ENCODE results near the gene WDR11. TPM values are rescaled to one million over a fixed set of nuclear protein-coding genes. Genes with fewer than 3 reads are reported as not detected.

Gene WDR11
- total RNA-seq, 4 donors from 2014 or later, result 40.5 to 61.8 (median 57.7) TPM

DNA sequence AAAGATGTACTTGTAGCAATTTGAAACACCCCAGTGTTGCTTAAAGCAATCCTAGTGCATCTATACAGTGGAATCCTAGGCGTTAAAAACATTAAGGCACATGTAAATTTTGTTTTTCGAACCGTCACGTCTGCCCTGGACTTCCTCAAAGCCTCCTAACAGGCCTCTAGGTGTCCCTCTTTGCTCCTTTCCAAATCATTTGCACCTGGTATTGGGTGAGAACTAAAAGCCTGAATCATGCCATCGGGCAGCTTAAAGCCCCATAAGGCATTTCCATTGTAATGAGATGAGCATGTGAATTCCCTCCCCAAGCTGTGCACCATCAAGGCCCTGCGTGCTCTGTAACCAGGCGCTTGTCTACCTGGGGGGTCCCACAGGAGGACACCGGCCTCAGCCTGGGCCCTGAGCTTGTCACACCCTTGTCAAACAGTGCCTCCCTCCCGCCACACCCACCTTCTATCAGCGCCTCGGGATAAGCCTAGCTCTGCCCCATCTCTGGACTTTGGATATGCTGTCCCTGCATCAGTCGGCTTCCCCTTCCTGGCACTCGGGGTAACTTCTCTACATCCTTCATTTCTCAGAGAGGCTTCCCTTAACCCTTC is 89.2 kb downstream of the WDR11 start:
- Histone ChIP-seq H3K4me3 (no peak overlapping the region), H3K4me1 (peaks cover 0 to 9% (median 0%) of the 10 kb centered on the region in 4 donors), H3K36me3 (no peaks in the 10 kb centered on the region), H3K27ac (no peak overlapping the region), H3K27me3 (no peaks in the 10 kb centered on the region), H3K9me3 (no peaks in the 10 kb centered on the region)
- DNase-seq (ENCODE audit: low spot score in 2 of 2), result no peak
- TF ChIP-seq EP300 (IDR thresholded peaks at IDR 0.05), result no peak
- TF ChIP-seq, protein P1, sequence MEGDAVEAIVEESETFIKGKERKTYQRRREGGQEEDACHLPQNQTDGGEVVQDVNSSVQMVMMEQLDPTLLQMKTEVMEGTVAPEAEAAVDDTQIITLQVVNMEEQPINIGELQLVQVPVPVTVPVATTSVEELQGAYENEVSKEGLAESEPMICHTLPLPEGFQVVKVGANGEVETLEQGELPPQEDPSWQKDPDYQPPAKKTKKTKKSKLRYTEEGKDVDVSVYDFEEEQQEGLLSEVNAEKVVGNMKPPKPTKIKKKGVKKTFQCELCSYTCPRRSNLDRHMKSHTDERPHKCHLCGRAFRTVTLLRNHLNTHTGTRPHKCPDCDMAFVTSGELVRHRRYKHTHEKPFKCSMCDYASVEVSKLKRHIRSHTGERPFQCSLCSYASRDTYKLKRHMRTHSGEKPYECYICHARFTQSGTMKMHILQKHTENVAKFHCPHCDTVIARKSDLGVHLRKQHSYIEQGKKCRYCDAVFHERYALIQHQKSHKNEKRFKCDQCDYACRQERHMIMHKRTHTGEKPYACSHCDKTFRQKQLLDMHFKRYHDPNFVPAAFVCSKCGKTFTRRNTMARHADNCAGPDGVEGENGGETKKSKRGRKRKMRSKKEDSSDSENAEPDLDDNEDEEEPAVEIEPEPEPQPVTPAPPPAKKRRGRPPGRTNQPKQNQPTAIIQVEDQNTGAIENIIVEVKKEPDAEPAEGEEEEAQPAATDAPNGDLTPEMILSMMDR (IDR thresholded peaks at IDR 0.05), result no peak
- no peak for TF ChIP-seq POLR2A (IDR thresholded peaks at IDR 0.05)
- WGBS, 2 donors, result 52 to 57% methylated on average over 13 of the region's 13 CpGs

- Histone ChIP-seq H3K27ac (no peak overlapping the region), H3K4me1 (peaks cover 0 to 9% (median 0%) of the 10 kb centered on the region in 4 donors), H3K4me3 (no peak overlapping the region), H3K36me3 (no peaks in the 10 kb centered on the region), H3K9me3 (no peaks in the 10 kb centered on the region), H3K27me3 (no peaks in the 10 kb centered on the region)
- TF ChIP-seq POLR2A (IDR thresholded peaks at IDR 0.05) (no peak), EP300 (IDR thresholded peaks at IDR 0.05) (no peak)
- TF ChIP-seq, protein P1 (IDR thresholded peaks at IDR 0.05), result no peak
- WGBS, 2 donors, result 88 to 92% methylated on average over 5 of the region's 5 CpGs
- no peak for DNase-seq (ENCODE audit: low spot score in 2 of 2)
Observed at GRCh38 chr10:120941501-120941900, 90.3 kb downstream of the WDR11 start.

- Histone ChIP-seq H3K9me3 (no peaks in the 10 kb centered on the region), H3K4me3 (no peak overlapping the region), H3K27me3 (no peaks in the 10 kb centered on the region), H3K4me1 (peaks cover 0 to 9% (median 0%) of the 10 kb centered on the region in 4 donors), H3K36me3 (no peaks in the 10 kb centered on the region), H3K27ac (no peak overlapping the region)
- TF ChIP-seq, protein P1 (IDR thresholded peaks at IDR 0.05), result peak; percentile 74 to 92 (median 84)
- TF ChIP-seq EP300 (IDR thresholded peaks at IDR 0.05) (no peak), POLR2A (IDR thresholded peaks at IDR 0.05) (no peak)
- WGBS, 2 donors, result 18 to 21% methylated on average over 16 to 22 of the region's 23 CpGs
- peak; percentile 71 to 84 for DNase-seq (ENCODE audit: low spot score in 2 of 2)
Observed at GRCh38 chr10:120942806-120943413, 91.7 kb downstream of the WDR11 start.

DNA sequence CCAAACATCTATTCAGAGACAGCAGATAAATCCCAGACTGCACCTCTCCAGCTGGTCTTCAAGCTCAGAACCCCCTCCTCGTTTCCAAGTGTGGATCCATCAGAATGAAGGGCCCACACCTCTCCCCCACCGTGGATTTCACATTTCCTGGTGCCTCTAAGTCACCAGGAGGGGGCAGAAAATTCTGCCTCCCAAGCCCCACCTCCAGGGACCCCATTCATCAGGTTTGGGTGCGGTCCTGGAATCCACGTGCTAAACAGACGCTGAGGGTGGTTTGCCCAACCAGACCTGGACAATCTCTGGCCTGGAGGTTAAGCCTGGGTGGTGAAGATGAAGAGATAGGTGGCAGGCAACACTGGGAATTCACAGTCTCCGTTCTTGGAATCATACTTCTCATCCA is 92.4 kb downstream of the WDR11 start:
- H3K4me1 ChIP-seq, result peaks cover 0 to 9% (median 0%) of the 10 kb centered on the region in 4 donors
- H3K27me3 ChIP-seq, result no peaks in the 10 kb centered on the region
- H3K9me3 ChIP-seq, result no peaks in the 10 kb centered on the region
- no peak overlapping the region for H3K27ac ChIP-seq
- TF ChIP-seq POLR2A (IDR thresholded peaks at IDR 0.05), result no peak
- TF ChIP-seq, protein P1 (IDR thresholded peaks at IDR 0.05), result no peak
- no peak for TF ChIP-seq EP300 (IDR thresholded peaks at IDR 0.05)
- no peak overlapping the region for H3K4me3 ChIP-seq
- DNase-seq (ENCODE audit: low spot score in 2 of 2), result no peak
- 88 to 91% methylated on average over 6 of the region's 6 CpGs for WGBS, 2 donors
- no peaks in the 10 kb centered on the region for H3K36me3 ChIP-seq

DNA sequence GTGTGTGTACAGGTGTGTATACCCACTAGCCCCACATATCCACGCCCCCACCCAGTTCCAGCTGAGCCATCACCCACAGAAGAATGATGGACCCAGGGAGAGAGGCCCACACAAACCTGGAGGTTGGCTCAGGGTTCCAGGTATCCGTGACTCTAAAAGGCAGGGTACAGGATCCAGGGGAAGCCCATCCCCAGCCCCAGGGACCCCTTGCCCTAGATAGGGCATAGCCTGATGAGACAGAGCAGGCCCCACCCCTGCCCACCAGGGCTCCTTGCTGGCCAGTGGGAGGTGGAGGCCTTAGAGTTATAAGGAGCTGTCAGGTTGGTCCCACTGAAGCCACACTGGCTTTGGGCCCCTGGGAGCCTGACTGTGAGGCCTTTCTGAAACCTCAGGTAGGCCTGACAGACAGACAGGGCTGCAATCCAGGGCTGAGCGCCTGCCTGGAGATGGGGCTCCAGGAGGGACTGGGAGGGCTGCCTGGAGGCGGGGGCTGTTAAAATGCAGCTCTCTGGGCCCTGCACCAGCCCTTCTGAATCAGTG is 93.5 kb downstream of the WDR11 start:
- H3K9me3 ChIP-seq, result no peaks in the 10 kb centered on the region
- TF ChIP-seq, protein P1 (IDR thresholded peaks at IDR 0.05), result no peak
- TF ChIP-seq EP300 (IDR thresholded peaks at IDR 0.05), result no peak
- H3K4me3 ChIP-seq, result no peak overlapping the region
- no peak overlapping the region for H3K27ac ChIP-seq
- no peak for DNase-seq (ENCODE audit: low spot score in 2 of 2)
- peaks cover 0 to 16% (median 6%) of the 10 kb centered on the region in 4 donors for H3K4me1 ChIP-seq
- H3K36me3 ChIP-seq, result no peaks in the 10 kb centered on the region
- peaks cover 0 to 8% of the 10 kb centered on the region in 2 donors for H3K27me3 ChIP-seq
- 96 to 100% methylated on average over 3 to 4 of the region's 4 CpGs for WGBS, 2 donors

Data from tibial nerve (tissue), 4 donors.